HG03097 (cell line): Measurements from ENCODE around the gene STARD10.

Source experiments
- ATAC-seq: cut with Tn5 transposase; IDR thresholded peaks from one replicate; pipeline ENCODE4 v1.9.1; 2021; ENCODE audit not compliant: unreplicated experiment, low FRiP score

Gene STARD10

GRCh38 chr11:72735495-72736027 lies 58.3 kb downstream of the STARD10 start:
- ATAC-seq: no peak

- no peak for ATAC-seq
Observed at GRCh38 chr11:72732329-72732728, 61.5 kb downstream of the STARD10 start.

- no peak for ATAC-seq
Observed at GRCh38 chr11:72730737-72731136, 63.1 kb downstream of the STARD10 start.

- no peak for ATAC-seq
Observed at GRCh38 chr11:72730243-72730642, 63.6 kb downstream of the STARD10 start.

GRCh38 chr11:72727521-72727920 lies 66.3 kb downstream of the STARD10 start:
- ATAC-seq: no peak

- no peak for ATAC-seq
Observed at GRCh38 chr11:72726266-72727220, 67.3 kb downstream of the STARD10 start.

GRCh38 chr11:72725724-72726028 lies 68.2 kb downstream of the STARD10 start:
- ATAC-seq: no peak

- ATAC-seq: no peak
Observed at GRCh38 chr11:72724851-72725723, 68.8 kb downstream of the STARD10 start.

GRCh38 chr11:72724021-72724551 lies 69.8 kb downstream of the STARD10 start:
- ATAC-seq: no peak

GRCh38 chr11:72723508-72723907 lies 70.3 kb downstream of the STARD10 start:
- ATAC-seq: no peak

- peak; percentile 56 for ATAC-seq
Observed at GRCh38 chr11:72722050-72722748, 71.6 kb downstream of the STARD10 start.

GRCh38 chr11:72721689-72722049 lies 72.2 kb downstream of the STARD10 start:
- ATAC-seq: no peak

GRCh38 chr11:72721276-72721675 lies 72.6 kb downstream of the STARD10 start:
- ATAC-seq: no peak

- no peak for ATAC-seq
Observed at GRCh38 chr11:72720784-72721183, 73.1 kb downstream of the STARD10 start.

- ATAC-seq: no peak
Observed at GRCh38 chr11:72720047-72720446, 73.8 kb downstream of the STARD10 start.

GRCh38 chr11:72719551-72719950 lies 74.3 kb downstream of the STARD10 start:
- ATAC-seq: no peak

- no peak for ATAC-seq
Observed at GRCh38 chr11:72719144-72719543, 74.7 kb downstream of the STARD10 start.

- ATAC-seq: no peak
Observed at GRCh38 chr11:72718101-72718501, 75.7 kb downstream of the STARD10 start.

GRCh38 chr11:72716788-72717435 lies 76.9 kb downstream of the STARD10 start:
- ATAC-seq: no peak

GRCh38 chr11:72716290-72716689 lies 77.6 kb downstream of the STARD10 start:
- no peak for ATAC-seq
